Breast epithelium (tissue), 3 donors: Measurements from ENCODE around the gene NNMT.

ENCODE experiments used
- POLR2A ChIP-seq: fragments of 450-650 bp; IDR thresholded peaks from one replicate; pipeline ENCODE4 v1.6.1; 2016; ENCODE audit warnings: antibody characterized with exemption, mild to moderate bottlenecking, moderate library complexity
- TF ChIP-seq, protein P1 (sequence below), 3 donors: fragments of 450-650 bp; IDR thresholded peaks; one replicate each; pipeline ENCODE4 v1.5.1; 2016 to 2017; ENCODE audit warnings: antibody characterized with exemption in 3 of 3, mild to moderate bottlenecking in 3 of 3, moderate library complexity in 3 of 3

DNA sequence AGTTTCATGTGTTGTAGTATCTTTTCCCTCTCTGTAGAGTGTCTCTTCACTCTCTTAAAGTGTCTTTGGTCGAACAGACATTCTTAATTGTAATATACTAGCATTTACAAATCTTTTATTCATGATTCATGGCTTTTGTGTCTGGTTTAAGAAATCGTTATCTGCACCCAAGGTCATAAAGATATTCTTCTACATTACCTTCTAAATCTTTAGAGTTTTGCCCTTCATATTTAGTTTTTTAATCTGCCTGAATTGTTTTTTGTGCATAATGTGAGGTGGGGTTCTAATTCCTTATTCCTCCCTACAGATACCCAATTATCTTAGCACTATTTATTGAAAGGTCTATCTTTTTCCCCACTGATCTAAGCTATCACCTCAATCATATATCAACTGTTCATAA lies 9.0 kb upstream of the NNMT start:
- TF ChIP-seq, protein P1, sequence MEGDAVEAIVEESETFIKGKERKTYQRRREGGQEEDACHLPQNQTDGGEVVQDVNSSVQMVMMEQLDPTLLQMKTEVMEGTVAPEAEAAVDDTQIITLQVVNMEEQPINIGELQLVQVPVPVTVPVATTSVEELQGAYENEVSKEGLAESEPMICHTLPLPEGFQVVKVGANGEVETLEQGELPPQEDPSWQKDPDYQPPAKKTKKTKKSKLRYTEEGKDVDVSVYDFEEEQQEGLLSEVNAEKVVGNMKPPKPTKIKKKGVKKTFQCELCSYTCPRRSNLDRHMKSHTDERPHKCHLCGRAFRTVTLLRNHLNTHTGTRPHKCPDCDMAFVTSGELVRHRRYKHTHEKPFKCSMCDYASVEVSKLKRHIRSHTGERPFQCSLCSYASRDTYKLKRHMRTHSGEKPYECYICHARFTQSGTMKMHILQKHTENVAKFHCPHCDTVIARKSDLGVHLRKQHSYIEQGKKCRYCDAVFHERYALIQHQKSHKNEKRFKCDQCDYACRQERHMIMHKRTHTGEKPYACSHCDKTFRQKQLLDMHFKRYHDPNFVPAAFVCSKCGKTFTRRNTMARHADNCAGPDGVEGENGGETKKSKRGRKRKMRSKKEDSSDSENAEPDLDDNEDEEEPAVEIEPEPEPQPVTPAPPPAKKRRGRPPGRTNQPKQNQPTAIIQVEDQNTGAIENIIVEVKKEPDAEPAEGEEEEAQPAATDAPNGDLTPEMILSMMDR (IDR thresholded peaks at IDR 0.05), result no peak
- TF ChIP-seq POLR2A, result no peak
